Neural crest cell (in vitro differentiated cells): ENCODE results near the gene C19orf12. TPM values are rescaled to one million over a fixed set of nuclear protein-coding genes. Genes with fewer than 3 reads are reported as not detected.

Experiments used
- DNase-seq: peaks from one replicate; pipeline ENCODE4 v3.0.0; 2021; ENCODE audit warnings: low read depth, mixed read lengths, low spot score
- H3K27ac Mint-ChIP-seq: one replicate; pipeline ENCODE4 v1.8.0; 2021; ENCODE audit warnings: mild to moderate bottlenecking, mixed read lengths; ENCODE audit not compliant: unreplicated experiment
- H3K27me3 Mint-ChIP-seq: 2 replicates; pipeline ENCODE4 v1.8.0; 2021; ENCODE audit warnings: low read depth, mild to moderate bottlenecking, mixed read lengths
- H3K36me3 Mint-ChIP-seq: 2 replicates; pipeline ENCODE4 v1.8.0; 2021; ENCODE audit warnings: low read depth, mild to moderate bottlenecking, mixed read lengths
- H3K4me1 Mint-ChIP-seq: 2 replicates; pipeline ENCODE4 v1.8.0; 2021; ENCODE audit warnings: mixed read lengths
- H3K4me3 Mint-ChIP-seq: one replicate; pipeline ENCODE4 v1.8.0; 2021; ENCODE audit warnings: mild to moderate bottlenecking, mixed read lengths
- H3K9me3 Mint-ChIP-seq: 2 replicates; pipeline ENCODE4 v1.8.0; 2021; ENCODE audit warnings: mixed read lengths
- total RNA-seq: library from RNA; stranded (reverse); gene quantifications from 2 replicates; pipeline ENCODE4 v1.2.1, GENCODE V29; 2021
- TF ChIP-seq, protein P1 (sequence below): fragments of 200-600 bp; sonication (generic); conservative IDR thresholded peaks from 2 replicates; pipeline ENCODE4 v1.5.0; 2021; ENCODE audit warnings: antibody characterized with exemption, mild to moderate bottlenecking

The C19orf12 gene
- total RNA-seq, 1 donor from 2014 or later, result 38.1 TPM

DNA sequence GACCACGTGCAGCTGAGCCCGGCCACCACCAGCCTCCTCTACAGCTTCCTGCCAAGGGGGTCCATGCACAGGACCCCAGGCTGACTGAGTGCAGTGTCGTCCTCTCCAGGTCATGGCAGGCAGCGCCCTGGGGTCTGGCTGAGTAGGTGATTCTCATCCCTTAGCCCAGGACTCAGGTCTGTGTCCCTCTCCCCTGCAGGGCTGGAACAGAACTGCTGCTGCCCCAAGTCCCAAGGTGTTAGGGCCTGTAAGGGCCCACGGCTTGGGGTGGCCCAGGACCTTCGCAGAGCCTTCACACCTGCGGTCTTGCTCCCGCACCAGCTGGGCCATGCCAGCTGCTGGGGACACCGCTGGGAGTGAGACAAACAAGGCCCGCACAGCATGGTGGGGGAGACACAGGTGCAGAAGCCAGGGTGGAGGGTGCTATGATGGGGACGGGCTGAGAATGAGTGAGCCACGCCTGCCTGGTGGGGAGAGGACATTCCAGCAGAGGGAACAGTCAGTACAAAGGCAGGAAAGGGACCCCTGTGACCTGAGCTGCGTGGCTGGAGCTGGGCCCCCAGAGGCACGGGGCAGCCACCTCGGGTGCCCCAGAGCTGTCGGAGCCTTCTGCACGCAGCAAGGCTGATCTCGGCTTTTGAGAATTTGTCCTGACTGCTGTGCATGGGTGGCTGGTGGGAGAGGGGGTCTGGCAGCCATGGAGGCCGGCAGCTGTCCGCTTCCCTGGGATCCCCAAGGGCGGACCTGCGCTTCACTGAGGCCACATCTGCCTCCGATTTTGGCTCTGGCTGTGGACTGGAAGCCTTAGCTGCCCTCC, 37.9 kb downstream of the C19orf12 start:
- Mint-ChIP-seq H3K36me3 (no peaks in the 10 kb centered on the region), H3K27me3 (no peaks in the 10 kb centered on the region), H3K9me3 (no peaks in the 10 kb centered on the region), H3K27ac (no peak overlapping the region), H3K4me3 (no peak overlapping the region), H3K4me1 (peaks cover 7% of the 10 kb centered on the region)
- DNase-seq, result no peak
- TF ChIP-seq, protein P1, sequence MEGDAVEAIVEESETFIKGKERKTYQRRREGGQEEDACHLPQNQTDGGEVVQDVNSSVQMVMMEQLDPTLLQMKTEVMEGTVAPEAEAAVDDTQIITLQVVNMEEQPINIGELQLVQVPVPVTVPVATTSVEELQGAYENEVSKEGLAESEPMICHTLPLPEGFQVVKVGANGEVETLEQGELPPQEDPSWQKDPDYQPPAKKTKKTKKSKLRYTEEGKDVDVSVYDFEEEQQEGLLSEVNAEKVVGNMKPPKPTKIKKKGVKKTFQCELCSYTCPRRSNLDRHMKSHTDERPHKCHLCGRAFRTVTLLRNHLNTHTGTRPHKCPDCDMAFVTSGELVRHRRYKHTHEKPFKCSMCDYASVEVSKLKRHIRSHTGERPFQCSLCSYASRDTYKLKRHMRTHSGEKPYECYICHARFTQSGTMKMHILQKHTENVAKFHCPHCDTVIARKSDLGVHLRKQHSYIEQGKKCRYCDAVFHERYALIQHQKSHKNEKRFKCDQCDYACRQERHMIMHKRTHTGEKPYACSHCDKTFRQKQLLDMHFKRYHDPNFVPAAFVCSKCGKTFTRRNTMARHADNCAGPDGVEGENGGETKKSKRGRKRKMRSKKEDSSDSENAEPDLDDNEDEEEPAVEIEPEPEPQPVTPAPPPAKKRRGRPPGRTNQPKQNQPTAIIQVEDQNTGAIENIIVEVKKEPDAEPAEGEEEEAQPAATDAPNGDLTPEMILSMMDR, result no peak

DNA sequence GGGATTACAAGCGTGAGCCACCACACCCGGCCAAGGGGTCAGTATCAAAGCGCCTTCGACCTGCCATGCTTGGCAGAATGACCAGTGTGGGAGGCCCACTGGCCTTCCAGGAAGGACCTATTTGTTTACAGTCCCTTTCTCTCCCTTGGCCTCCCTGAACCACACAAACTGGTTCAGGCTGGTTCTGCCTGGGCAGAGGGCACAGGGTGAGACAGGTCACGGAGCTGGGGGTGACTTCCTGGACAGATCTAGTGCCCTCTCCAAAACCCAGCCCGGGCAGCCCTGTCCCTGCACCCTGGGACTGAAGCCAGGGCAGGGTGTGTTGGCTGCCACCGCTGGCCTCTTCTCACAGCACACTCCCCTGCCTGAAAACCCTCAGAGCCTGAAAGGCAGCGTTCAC, 38.5 kb downstream of the C19orf12 start:
- no peaks in the 10 kb centered on the region for H3K9me3 Mint-ChIP-seq
- no peaks in the 10 kb centered on the region for H3K36me3 Mint-ChIP-seq
- TF ChIP-seq, protein P1, result no peak
- no peak overlapping the region for H3K27ac Mint-ChIP-seq
- no peak overlapping the region for H3K4me3 Mint-ChIP-seq
- no peak for DNase-seq
- H3K4me1 Mint-ChIP-seq, result peaks cover 7% of the 10 kb centered on the region
- H3K27me3 Mint-ChIP-seq, result no peaks in the 10 kb centered on the region

DNA sequence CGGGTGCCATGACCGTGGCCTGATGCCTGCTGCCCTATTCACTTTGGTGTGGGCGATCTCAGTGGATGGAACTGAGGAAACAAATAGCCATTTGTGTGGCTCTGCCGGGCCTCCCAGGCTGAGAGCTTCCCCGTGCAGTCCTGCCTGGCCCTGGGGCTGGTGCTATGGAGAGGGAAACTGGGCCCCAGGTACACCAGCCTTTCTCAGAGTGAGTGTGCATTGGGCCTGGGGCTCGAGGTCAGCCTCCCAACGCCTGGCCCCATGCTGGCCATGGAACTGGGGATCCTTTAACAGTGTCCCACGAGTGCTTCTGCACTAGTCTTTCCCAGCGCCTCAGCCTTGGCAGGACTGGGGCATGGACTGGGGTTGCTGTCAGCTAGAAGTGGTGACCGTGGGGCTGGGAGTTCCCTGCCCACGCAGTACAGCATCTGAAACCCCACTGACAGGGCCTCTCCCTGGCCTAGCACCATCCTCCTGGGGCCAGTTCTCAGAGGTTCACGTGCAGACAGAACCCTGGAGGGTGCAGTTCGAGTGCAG, 39.3 kb downstream of the C19orf12 start:
- no peak for DNase-seq
- H3K27me3 Mint-ChIP-seq, result no peaks in the 10 kb centered on the region
- no peaks in the 10 kb centered on the region for H3K36me3 Mint-ChIP-seq
- no peaks in the 10 kb centered on the region for H3K9me3 Mint-ChIP-seq
- peaks cover 7% of the 10 kb centered on the region for H3K4me1 Mint-ChIP-seq
- H3K4me3 Mint-ChIP-seq, result no peak overlapping the region
- no peak overlapping the region for H3K27ac Mint-ChIP-seq
- TF ChIP-seq, protein P1, result no peak

DNA sequence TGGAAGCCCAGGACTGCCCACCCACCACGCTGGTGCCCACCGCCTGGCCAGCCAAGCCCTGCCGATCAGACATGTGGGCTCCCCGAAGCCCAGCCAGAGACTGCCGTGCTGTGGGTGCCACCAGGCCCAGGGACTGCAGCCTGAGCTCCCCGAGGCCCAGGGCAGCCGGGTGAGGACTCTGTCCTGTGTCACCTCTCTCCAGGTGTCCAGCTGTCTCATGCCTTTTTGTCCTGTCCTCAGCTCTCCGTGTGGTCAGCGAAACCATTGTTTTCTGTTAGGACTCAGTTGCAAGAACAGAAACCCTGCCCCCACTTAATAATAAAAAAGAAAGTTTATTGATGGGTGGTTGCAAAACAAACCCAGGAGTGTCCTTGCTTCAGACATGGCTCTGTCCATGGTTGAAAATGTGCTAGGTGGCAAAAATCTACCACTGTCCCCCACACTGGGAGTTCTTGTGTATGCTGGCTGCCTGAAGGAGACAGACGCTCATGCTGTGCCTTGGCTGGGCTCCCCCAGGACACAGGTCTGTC, 39.9 kb downstream of the C19orf12 start:
- Mint-ChIP-seq H3K27me3 (no peaks in the 10 kb centered on the region), H3K27ac (no peak overlapping the region), H3K9me3 (no peaks in the 10 kb centered on the region), H3K4me1 (peaks cover 7% of the 10 kb centered on the region), H3K4me3 (no peak overlapping the region), H3K36me3 (no peaks in the 10 kb centered on the region)
- TF ChIP-seq, protein P1, result no peak
- DNase-seq, result no peak

DNA sequence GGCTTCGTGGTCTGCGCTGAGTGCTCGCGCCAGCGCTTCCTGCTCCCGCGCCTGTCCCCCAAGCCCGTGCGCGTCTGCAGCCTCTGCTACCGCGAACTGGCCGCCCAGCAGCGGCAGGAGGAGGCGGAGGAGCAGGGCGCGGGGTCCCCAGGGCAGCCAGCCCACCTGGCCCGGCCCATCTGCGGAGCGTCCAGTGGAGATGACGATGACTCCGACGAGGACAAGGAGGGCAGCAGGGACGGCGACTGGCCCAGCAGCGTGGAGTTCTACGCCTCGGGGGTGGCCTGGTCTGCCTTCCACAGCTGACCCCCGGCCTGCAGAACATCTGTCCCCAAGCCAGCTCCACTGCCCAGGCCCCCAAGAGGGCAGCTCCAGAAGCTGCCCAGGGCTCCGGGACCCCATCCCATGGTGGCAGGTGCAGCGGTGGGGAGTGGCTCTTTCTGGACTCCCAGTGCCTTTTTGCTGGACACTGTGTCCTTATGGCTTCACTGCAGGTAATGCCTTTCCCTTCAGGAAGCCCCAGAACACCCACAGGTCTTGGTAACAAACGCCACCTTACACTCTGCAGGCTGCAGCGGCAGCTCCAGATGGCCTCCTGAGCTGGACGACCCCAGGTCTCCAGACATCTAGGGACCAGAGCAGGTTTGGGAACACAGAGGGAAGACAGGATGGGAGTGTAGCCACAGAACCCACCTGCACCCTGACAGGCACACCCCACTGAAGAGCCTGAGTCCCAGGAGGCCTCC, 40.5 kb downstream of the C19orf12 start:
- Mint-ChIP-seq H3K36me3 (no peaks in the 10 kb centered on the region), H3K27ac (no peak overlapping the region), H3K9me3 (no peaks in the 10 kb centered on the region), H3K4me1 (peaks cover 7% of the 10 kb centered on the region), H3K4me3 (no peak overlapping the region), H3K27me3 (no peaks in the 10 kb centered on the region)
- no peak for DNase-seq
- TF ChIP-seq, protein P1, result no peak
